GM23248 (cell line): ENCODE data around the gene CARM1.

Experiments
- EZH2 ChIP-seq: fragments of 200-600 bp; sonication (generic); IDR thresholded peaks from 2 replicates; pipeline ENCODE4 v1.6.1; 2018; ENCODE audit warnings: antibody characterized with exemption, mild to moderate bottlenecking; ENCODE audit not compliant: insufficient read depth, poor library complexity, severe bottlenecking
- EZH2phosphoT487 ChIP-seq: fragments of 200-600 bp; sonication (generic); IDR thresholded peaks from 2 replicates; pipeline ENCODE4 v1.6.1; 2018; ENCODE audit warnings: antibody characterized with exemption, moderate library complexity, mild to moderate bottlenecking, low read depth; ENCODE audit not compliant: insufficient read depth

GRCh38 chr19:10846500-10847202 lies 24.7 kb upstream of the CARM1 start:
- TF ChIP-seq EZH2phosphoT487 = no peak
- no peak for TF ChIP-seq EZH2
